Cardiac fibroblast (primary cell): Measurements from ENCODE around the gene SATL1.
"Not testable (repeated sequence)": the region's sequence is repeated elsewhere in the genome, so short reads cannot be mapped to it uniquely, and the experiment has no call there.

ENCODE experiments used
- DNase-seq, 2 donors: peaks; one replicate each; pipeline versions ENCODE4 v3.0.0 to v3.0.0-alpha.2; 2010; ENCODE audit warnings: low read depth in 2 of 2
- H3K4me3 ChIP-seq, 2 donors: replicated peaks in 1 of 2; 1 replicate in 1 of 2; 2 replicates in 1 of 2; pipeline ENCODE4 v1.5.1; 2011; ENCODE audit warnings: low read depth in 2 of 2, low read length in 2 of 2, mild to moderate bottlenecking in 2 of 2, moderate library complexity in 1 of 2
- CTCF ChIP-seq: IDR thresholded peaks from one replicate; pipeline ENCODE4 v1.5.1; 2011; ENCODE audit warnings: low read depth, mild to moderate bottlenecking, low read length, inconsistent platforms

SATL1 gene

GRCh38 chrX:85111347-85111746, 132.2 kb downstream of the SATL1 start:
- no peak overlapping the region for H3K4me3 ChIP-seq
- peak; percentile 53 for TF ChIP-seq CTCF
- peak; percentile 19 to 25 for DNase-seq

GRCh38 chrX:85109235-85109634, 134.3 kb downstream of the SATL1 start:
- no peak overlapping the region for H3K4me3 ChIP-seq
- peak; percentile 59 for TF ChIP-seq CTCF
- DNase-seq = peak; percentile 4 to 32

GRCh38 chrX:85108165-85108564, 135.4 kb downstream of the SATL1 start:
- no peak for TF ChIP-seq CTCF
- peak in 1 of 2 donors; percentile 5 for DNase-seq

GRCh38 chrX:85107407-85107806, 136.2 kb downstream of the SATL1 start:
- no peak for TF ChIP-seq CTCF
- H3K4me3 ChIP-seq = no peak overlapping the region
- DNase-seq = peak in 1 of 2 donors; percentile 26

More at GRCh38 chrX:85108165-85108564, 135.4 kb downstream of the SATL1 start:
- H3K4me3 ChIP-seq = no peak overlapping the region

GRCh38 chrX:85089321-85089840, 154.2 kb downstream of the SATL1 start:
- no peak for DNase-seq
- no peak overlapping the region for H3K4me3 ChIP-seq
- TF ChIP-seq CTCF = no peak

- H3K4me3 ChIP-seq = no peak overlapping the region
- peak; percentile 42 to 57 for DNase-seq
- TF ChIP-seq CTCF = peak; percentile 73
Observed at GRCh38 chrX:85084770-85085393, 158.7 kb downstream of the SATL1 start.

GRCh38 chrX:85077247-85077646, 166.3 kb downstream of the SATL1 start:
- not testable (repeated sequence) for H3K4me3 ChIP-seq, DNase-seq
